Ascending aorta (tissue), 2 donors: ENCODE data around the gene CAPN7. TPM values are rescaled to one million over a fixed set of nuclear protein-coding genes. Genes with fewer than 3 reads are reported as not detected.
A peak's percentile ranks its signal among the peaks of the same experiment; 100 is the strongest.

Experiments used
- DNase-seq, 2 donors: peaks; one replicate each; pipeline ENCODE4 v3.0.0-alpha.2; 2019; ENCODE audit warnings: low spot score in 2 of 2
- H3K27ac ChIP-seq, 2 donors: fragments of 200-600 bp; sonication (generic); one replicate each; pipeline ENCODE4 v1.5.1; 2016 to 2017; ENCODE audit warnings: mild to moderate bottlenecking in 1 of 2
- H3K27me3 ChIP-seq: fragments of 200-600 bp; sonication (generic); one replicate; pipeline ENCODE4 v1.5.1; 2017
- H3K36me3 ChIP-seq, 2 donors: fragments of 200-600 bp; sonication (generic); one replicate each; pipeline ENCODE4 v1.5.1; 2016
- H3K4me1 ChIP-seq, 2 donors: fragments of 200-600 bp; sonication (generic); one replicate each; pipeline ENCODE4 v1.5.1; 2016 to 2017; ENCODE audit warnings: mild to moderate bottlenecking in 1 of 2
- H3K4me3 ChIP-seq, 2 donors: fragments of 200-600 bp; sonication (generic); one replicate each; pipeline ENCODE4 v1.5.1; 2016 to 2017; ENCODE audit warnings: mild to moderate bottlenecking in 1 of 2
- H3K9me3 ChIP-seq, 2 donors: fragments of 200-600 bp; sonication (generic); one replicate each; pipeline ENCODE4 v1.5.1; 2016
- CTCF ChIP-seq, 3 experiments: fragments of 200-600 bp in 2 of 3; fragments of 450-650 bp in 1 of 3; sonication (generic) in 2 of 3; IDR thresholded peaks; one replicate each; pipeline ENCODE4 v1.5.1; 2016 to 2019; ENCODE audit warnings: antibody characterized with exemption in 3 of 3, mild to moderate bottlenecking in 1 of 3, moderate library complexity in 1 of 3
- intact Hi-C: fragments of 100-400 bp; cut with DNase I; formaldehyde crosslinking; loops from one replicate; pipeline ENCODE4 v1.15.1; 2023
- total RNA-seq: library from RNA; depleted of rRNA; stranded (reverse); fragments of >200 nt; gene quantifications from one replicate; pipeline ENCODE4 v1.1.0, GENCODE V29; 2016

CAPN7 gene
- total RNA-seq, 1 donor from 2014 or later: 38.6 TPM

- Histone ChIP-seq H3K27me3 (no peaks in the 10 kb centered on the region), H3K27ac (peak overlapping the region in 1 of 2 donors; percentile 84), H3K36me3 (peaks cover 0 to 3% of the 10 kb centered on the region in 2 donors), H3K9me3 (no peaks in the 10 kb centered on the region), H3K4me3 (no peak overlapping the region), H3K4me1 (peaks cover 0 to 18% of the 10 kb centered on the region in 2 donors)
- intact Hi-C loops: loop anchor here (5.0 kb wide), 1 partner anchor 60 kb away; the partner anchor contains the start of gene CAPN7
- no peak for DNase-seq
- no peak for TF ChIP-seq CTCF (IDR thresholded peaks at IDR 0.05)
Observed at GRCh38 chr3:15267502-15267901, 61.5 kb downstream of the CAPN7 start.

GRCh38 chr3:15268033-15268631, 62.1 kb downstream of the CAPN7 start:
- Histone ChIP-seq H3K4me3 (no peak overlapping the region), H3K27me3 (no peaks in the 10 kb centered on the region), H3K4me1 (peaks cover 0 to 18% of the 10 kb centered on the region in 2 donors), H3K9me3 (no peaks in the 10 kb centered on the region), H3K36me3 (peaks cover 0 to 3% of the 10 kb centered on the region in 2 donors), H3K27ac (peak overlapping the region; percentile 81 to 84)
- intact Hi-C loops: loop anchor here (1.0 to 5.0 kb wide), 4 partner anchors 19 to 110 kb away; partner anchors contain the start of genes CAPN7 and SH3BP5
- DNase-seq: peak in 1 of 2 donors; percentile 93
- TF ChIP-seq CTCF (IDR thresholded peaks at IDR 0.05): peak; percentile 92 to 96 (median 95)

- DNase-seq: peak; percentile 77 to 95
- Histone ChIP-seq H3K4me3 (no peak overlapping the region), H3K27ac (peak overlapping the region; percentile 81 to 84), H3K27me3 (no peaks in the 10 kb centered on the region), H3K4me1 (peaks cover 0 to 18% of the 10 kb centered on the region in 2 donors), H3K9me3 (no peaks in the 10 kb centered on the region), H3K36me3 (peaks cover 0 to 3% of the 10 kb centered on the region in 2 donors)
- intact Hi-C loops: loop anchor here (2.0 to 5.0 kb wide), 2 partner anchors 17 to 62 kb away; partner anchors contain the start of gene CAPN7
- TF ChIP-seq CTCF (IDR thresholded peaks at IDR 0.05): no peak
Observed at GRCh38 chr3:15269091-15269989, 63.3 kb downstream of the CAPN7 start.

GRCh38 chr3:15271030-15271429, 65.0 kb downstream of the CAPN7 start:
- H3K27ac ChIP-seq: no peak overlapping the region
- peaks cover 0 to 18% of the 10 kb centered on the region in 2 donors for H3K4me1 ChIP-seq
- TF ChIP-seq CTCF (IDR thresholded peaks at IDR 0.05): no peak
- peaks cover 0 to 3% of the 10 kb centered on the region in 2 donors for H3K36me3 ChIP-seq
- no peak overlapping the region for H3K4me3 ChIP-seq
- no peaks in the 10 kb centered on the region for H3K9me3 ChIP-seq
- no peaks in the 10 kb centered on the region for H3K27me3 ChIP-seq
- intact Hi-C loops: no loop called here
- DNase-seq: no peak

- peak in 1 of 2 donors; percentile 76 for DNase-seq
- intact Hi-C loops: no loop called here
- Histone ChIP-seq H3K27ac (peak overlapping the region; percentile 50 to 64), H3K4me1 (peaks cover 0 to 18% of the 10 kb centered on the region in 2 donors), H3K4me3 (no peak overlapping the region), H3K36me3 (no peaks in the 10 kb centered on the region), H3K27me3 (no peaks in the 10 kb centered on the region), H3K9me3 (no peaks in the 10 kb centered on the region)
- no peak for TF ChIP-seq CTCF (IDR thresholded peaks at IDR 0.05)
Observed at GRCh38 chr3:15271785-15272381, 65.8 kb downstream of the CAPN7 start.
